Stimulated activated CD4-positive, alpha-beta T cell treated with anti-CD3 and anti-CD28 coated beads, Interleukin-1b, Interleukin-23, amount 100 ng/mL, for 4 hours (primary cell): ENCODE data around the gene POLR1E.
A peak's percentile ranks its signal among the peaks of the same experiment; 100 is the strongest.
"Not testable (repeated sequence)": the region's sequence is repeated elsewhere in the genome, so short reads cannot be mapped to it uniquely, and the experiment has no call there.

Source experiments
- DNase-seq, 2 donors: peaks; one replicate each; pipeline ENCODE4 v3.0.0-alpha.2; 2020; ENCODE audit warnings: low read depth in 2 of 2

POLR1E gene

DNA sequence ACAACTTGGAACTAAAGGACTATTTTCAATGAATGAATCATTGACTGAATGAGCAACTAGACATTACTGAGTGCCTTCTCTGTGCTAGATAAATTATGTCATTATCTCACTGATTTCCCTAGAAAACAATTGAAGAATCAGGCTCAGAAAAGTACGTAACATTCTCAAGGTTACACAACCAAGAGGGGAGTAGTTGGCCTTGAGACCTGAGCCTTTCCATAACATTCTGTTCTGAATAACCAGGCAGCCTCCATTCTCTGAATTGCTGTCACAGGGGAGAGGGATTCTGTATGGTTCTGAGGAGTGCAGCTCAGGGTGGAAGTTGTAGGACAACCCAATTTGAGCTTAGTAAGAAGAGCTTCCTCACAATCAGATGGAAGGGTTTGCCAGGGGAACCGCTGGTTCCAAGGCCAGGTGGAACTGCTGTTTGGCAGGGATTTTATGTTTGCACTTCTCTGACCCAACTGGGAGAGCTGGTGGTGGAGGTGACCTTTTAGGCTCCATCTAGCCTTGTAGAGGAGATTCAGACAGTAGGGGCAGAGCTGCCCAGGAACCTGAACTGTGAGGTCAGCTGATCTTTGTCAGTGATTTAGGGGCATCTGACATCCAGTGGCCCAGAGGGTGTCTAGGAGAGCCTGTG, 16.3 kb downstream of the POLR1E start:
- DNase-seq = no peak

DNA sequence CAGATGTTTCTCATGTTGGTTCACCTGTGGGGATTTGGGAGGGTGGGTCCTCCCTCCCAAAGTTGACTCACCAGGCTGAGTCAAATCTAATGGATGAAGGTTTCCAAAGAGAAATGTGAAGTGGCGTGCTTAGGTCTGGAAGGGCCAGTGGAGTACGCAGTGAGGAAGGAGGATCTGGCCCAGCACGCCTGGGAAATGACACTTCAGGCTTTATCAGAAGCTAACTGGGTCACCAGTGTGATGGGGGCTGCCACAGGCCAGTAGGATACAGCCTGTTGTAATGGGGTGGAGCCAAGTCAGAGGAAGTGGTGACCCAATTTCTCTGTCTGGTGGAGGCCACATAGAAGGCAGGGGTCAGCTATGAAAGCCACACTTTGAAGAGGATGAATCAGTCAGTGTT, 18.0 kb downstream of the POLR1E start:
- DNase-seq = no peak

DNA sequence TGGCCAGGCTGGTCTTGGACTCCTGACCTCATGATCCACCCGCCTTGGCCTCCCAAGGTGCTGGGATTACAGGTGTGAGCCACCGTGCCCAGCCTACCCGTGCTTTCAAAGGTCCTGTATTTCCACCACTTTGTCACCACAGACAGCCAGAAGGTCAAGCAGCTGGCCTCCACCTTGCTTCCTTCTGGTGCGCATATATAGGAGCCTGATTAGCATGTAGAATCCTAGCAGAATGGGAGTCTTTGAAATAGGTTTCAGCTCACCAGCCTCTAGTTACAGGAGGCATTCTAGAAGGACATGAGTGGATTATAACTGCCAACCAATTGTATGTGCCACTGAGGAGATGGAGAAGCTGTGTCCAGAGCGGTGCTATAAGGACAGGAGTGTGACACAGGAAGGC, 18.9 kb downstream of the POLR1E start:
- DNase-seq = no peak

DNA sequence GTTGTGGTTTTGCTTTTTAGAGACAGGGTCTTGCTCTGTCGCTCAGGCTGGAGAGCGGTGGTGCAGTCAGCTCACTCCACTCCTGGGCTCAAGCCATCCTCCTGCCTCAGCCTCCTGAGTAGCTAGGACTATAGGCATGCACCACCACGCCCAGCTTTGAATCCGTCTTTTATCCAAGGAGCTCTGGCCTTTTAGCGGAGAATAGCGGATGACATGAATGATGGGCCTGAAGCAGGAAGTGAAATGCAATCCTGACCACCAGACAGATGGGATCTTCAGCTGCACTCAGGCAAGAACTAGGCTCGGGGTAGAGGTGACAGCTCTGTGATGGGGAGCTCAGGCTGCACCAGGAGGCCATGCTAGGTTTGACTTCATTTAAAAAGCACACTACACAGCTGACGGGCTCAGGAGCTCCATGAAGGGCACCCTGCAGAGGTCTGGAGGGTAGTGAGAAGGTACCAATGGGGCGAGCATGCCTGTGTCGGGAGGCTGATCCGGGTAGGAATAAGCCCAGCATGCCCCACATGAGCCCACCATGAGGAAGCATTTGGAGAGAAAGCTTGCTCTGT, 21.9 kb downstream of the POLR1E start:
- DNase-seq = no peak

DNA sequence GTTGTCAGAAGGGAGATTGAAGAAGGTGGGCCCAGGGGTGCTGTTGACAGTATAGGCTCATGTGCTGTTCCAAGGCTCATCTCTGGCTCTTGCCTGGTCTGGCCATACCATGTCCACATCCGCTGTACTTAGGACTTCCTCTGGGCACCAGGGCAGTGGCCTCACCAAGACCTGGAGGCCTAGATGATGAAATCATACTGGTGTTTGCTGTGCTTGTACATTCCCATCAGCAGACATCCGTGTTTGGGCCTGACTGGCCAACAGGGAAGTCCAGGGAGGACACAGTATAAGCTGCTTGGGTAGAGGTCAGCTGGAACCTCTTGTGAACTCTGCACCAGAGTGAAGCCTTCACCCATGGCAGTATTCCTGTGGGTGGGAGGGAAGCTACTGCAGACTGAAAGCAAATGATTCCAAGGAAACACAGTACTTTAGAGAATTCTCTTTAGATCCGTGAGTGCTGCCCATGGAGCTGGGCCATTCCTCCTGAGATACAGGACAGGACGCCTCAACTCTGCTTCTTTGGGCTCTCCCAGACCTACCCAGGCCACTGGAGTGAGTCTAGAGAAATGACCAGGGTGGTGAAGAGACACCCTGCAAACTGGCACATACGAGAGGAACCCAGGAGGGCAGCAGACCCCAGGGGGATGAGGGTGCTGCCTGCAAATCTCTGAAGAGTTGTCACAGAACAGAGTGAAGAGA, 22.5 kb downstream of the POLR1E start:
- DNase-seq = no peak

DNA sequence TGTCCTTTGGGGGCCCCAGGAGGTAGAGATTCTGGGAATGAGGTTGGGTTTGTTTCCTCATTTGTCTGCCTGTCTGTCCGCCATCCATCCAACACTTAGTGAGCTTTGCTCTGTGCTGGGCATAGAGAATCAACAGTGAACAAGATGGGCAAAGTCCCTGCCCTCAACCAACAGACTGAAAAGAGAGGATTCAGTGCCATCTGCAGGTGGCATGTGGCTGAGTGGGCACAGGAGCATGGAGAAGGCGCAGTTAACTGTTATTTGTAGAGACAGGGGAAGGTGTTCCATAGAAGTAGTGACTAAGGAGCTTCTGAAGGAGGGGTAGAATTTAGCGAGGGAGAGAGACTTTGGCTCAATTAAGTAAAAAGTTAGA, 23.1 kb downstream of the POLR1E start:
- DNase-seq = no peak

DNA sequence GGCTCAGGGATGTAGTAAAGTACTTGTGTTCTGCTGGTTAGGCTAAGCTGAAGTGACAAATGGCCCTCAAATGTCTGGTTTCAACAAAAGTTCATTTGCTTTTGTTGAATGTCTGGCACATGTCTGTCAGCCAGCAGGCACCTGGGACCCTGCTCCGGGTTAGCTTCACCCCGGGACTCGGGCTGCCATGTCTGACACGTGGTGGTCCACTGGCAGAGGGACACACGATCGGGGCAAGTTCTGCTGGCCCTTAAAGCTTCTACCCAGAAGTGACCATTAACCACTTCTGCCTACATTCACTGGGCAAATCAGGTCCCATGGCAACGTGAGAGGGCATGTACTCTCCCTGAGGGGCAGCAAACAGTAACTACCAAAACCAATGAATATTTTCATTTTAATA, 23.8 kb downstream of the POLR1E start:
- no peak for DNase-seq

DNA sequence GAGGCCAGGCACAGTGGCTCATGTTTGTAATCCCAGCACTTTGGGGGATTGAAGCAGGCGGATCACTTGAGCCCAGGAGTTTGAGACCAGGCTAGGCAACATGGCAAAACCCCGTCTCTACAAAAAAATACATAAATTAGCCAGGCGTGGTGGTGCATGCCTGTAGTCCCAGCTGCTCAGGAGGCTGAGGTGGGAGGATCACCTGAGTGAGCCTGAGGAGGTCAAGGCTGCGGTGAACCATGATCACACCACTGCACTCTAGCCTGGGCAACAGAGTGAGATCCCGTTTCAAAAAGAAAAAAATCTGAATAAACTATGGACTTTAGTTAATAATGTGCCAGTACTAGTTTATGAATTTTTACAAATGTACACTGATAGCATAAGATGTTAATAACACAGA, 24.3 kb downstream of the POLR1E start:
- not testable (repeated sequence) for DNase-seq

DNA sequence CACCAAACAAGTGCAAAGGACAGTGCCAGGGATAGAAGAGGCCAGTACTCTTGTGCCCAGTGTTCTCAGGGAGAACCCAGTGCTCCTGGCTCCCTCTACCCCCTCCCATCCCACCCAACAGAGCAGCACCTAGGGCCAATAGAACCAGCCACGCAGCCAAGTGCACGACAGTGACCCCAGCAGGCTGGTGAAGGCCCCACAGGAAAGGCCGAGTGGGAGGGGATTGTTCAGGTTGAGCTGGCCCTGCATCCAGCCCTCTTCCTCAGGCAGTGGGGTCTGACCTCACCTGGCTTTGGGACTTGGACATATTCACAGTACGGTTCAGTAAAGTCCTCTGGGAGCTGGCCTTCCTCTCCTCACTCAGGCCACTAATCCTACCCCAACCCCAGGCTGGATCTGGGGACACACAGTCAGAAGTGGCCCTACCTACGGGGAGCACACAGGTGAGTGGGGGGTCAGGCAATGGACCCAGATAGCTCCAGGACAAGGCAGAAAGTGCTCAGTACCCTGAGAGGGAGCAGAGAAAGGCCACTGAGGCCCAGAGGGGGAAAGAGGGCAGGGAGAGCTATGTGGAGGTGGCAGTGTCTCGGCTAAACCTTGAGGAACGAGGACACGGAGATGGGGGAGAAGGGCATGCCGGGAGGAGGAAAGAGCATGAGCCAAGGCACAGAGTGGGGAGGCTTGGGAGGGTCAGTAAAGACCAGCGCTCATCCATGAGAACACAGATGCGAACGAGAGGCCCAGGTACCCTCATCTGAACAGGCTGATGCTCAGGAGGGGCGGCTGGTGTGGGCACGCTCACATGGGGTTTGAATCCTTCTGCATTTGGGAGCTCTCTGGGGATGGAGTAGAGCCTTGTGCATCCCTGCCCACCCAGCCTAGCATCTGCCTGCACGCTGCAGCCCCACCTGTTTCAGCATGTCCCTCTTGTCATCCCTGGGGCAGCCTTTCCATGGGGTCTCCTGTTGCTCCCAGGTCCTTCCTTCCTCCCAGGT, 25.6 kb downstream of the POLR1E start:
- no peak for DNase-seq

DNA sequence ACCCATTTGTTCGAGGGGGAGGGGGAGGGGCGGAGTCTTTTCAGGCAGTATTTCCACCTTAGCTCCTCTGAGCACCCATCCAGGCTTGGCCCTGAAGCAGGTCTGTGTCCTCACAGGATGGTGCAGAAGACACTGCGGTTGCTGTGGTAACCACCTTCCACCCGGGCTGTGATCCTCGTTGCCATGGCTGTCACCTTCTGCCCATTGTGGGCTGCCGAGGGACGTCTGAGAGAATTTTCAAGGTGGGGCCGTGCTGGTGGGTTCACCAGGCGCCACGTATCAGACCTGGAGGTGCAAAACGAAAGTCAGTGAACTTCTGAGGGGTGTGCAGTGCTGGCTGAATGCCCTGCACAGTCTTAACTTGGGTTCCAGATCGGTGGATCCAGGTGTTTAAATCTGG, 26.7 kb downstream of the POLR1E start:
- DNase-seq = no peak

DNA sequence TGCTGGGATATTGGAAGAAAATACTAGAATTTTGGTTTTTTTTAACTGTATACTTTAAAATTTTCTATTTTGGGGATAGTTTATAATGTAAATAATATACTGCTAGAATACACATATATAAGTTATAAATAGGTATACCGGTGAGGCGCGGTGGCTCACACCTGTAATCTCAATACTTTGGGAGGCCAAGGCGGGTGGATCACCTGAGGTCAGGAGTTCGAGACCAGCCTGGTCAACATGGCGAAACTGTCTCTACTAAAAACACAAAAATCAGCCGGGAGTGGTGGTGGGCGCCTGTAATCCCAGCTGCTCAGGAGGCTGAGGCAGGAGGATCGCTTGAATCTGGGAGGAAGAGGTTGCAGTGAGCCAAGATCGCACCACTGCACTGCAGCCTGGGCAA, 28.7 kb downstream of the POLR1E start:
- not testable (repeated sequence) for DNase-seq

DNA sequence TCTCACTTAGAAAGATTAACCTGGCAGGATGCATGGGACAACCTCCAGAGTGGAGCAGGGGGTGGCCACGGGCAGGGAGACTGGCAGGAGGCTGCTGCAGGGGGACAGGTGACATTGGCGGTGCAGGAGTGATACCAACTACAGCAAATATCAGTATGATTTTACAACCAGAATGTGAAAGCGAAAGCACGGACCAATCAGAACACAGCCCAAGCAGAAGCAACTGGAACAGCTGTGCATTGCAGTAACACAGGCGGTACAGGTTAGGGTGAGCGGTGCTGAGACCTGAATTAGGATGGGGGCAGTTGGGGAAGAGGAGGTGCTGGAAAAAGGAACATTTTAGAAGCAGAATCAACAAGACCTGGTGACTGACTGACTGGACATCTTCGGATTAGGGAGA, 29.3 kb downstream of the POLR1E start:
- no peak for DNase-seq

DNA sequence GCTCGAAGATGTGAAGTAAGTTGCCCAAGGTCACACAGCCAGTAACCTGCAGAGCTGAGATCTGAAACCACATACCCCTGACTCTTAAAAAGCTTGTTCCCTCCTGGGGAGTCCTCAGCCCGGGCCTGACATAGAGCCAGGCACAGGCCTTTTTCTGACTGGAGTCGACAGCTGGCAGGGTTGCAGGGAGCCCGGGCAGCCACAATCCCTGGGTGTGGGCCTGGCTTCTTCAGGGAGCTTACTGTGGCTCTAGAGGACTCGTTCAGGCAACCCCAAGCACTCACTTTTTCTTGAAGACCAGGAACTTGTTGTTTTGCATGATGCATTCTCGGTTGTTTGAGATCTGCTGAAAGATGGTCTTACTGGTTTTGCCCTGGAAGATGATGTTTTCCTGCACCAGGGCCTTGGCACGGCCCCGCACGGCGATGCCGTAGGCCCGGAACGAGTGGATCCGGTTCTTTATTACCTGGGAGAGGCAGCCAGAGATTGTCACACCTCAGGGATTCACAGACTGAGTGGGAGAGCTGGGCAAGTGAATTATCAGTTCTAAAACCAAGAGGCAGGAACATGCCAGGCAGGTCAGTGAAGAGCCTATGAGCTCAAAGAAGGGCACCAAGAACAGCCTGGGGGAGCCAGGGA, 30.0 kb downstream of the POLR1E start:
- DNase-seq = no peak

DNA sequence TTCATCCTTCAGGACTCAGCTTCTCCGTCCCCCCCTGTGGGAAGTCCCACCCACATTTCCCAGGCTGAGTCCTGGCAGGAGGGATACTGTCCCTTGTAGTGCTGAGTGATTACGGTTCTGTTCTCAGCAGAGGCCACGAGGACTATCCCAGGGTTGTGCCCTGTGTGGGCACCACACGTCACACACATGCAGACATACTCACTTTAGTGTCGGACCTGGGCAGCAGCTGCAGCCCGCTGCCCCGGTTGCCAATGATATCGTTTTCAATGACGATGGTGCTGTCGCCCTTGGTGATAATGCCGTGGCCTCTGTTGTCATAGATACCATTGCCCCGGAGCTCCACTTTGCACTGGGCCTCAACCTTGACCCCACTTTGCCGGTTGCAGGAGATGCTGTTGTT, 32.2 kb downstream of the POLR1E start:
- DNase-seq = no peak

DNA sequence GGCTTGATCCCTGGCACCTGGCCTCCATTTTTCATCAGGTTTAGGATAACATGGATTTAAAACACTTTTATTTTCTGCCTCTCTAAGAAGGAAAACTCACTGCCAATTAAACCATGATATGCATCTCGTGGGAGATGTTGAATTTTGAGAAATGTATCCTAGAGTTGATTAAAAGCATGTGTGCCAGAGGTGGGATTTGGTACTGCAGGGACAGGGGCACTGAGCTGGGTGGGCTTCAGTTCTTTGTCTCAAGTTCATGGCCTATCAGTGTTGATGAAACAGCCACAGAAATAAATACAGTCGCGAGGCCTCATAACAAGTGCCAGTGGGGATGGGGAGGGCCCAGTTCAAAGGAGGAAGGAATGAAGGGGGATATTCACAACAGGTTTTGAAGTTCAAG, 34.9 kb downstream of the POLR1E start:
- no peak for DNase-seq

DNA sequence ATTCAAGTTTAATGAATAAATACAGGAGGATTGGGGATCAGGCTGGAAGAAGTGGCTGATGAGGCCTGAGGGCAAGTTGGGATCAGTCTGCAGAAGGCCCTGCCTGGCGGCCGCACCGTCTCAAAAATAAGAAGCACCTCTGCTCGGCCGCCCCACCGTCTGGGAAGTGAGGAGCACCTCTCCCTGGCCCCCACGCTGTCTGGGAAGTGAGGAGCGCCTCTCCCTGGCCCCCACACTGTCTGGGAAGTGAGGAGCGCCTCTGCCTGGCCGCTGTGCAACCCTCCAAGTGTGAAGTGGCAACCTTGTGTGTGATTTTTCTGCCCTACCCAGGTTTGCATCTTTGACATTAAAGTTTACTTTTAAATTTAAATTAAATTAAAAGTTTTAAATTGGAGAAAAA, 35.4 kb downstream of the POLR1E start:
- no peak for DNase-seq

DNA sequence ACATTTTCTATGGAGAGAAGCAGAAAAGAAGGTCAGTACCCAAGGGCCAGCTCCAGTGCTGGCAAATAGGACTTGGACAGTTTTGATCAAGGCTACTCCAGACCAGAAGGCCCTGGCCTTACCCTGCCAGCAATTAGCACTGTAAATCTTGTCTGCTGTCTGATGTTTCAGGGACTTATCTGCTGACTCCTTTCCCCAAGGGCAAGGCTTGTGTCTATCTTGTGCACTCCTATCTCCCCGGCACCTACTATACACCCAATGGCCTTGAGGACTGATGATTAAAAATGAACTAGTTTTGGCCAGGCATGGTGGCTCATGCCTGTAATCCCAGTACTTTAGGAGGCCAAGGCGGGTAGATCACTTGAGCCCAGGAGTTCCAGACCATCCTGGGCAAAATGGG, 37.2 kb downstream of the POLR1E start:
- DNase-seq = no peak

DNA sequence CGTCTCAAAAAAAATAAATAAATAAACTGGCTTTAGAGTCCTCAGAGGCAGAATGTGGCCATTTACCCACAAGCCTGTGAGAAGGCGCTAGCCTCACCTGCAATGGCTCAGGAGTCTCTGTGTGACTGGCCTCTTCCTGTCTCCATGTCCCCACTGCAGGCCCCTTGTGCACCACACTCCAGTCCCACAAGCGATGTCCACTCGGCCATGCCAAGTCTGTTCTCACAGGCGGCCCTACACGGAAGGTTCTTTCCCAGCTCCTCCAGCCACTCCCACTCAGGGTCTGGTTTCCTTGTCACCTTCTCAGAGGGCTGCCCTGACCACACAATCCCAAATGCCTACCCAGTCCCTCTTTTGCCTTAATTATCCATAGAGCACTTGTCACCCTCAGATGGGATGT, 38.2 kb downstream of the POLR1E start:
- DNase-seq = no peak

DNA sequence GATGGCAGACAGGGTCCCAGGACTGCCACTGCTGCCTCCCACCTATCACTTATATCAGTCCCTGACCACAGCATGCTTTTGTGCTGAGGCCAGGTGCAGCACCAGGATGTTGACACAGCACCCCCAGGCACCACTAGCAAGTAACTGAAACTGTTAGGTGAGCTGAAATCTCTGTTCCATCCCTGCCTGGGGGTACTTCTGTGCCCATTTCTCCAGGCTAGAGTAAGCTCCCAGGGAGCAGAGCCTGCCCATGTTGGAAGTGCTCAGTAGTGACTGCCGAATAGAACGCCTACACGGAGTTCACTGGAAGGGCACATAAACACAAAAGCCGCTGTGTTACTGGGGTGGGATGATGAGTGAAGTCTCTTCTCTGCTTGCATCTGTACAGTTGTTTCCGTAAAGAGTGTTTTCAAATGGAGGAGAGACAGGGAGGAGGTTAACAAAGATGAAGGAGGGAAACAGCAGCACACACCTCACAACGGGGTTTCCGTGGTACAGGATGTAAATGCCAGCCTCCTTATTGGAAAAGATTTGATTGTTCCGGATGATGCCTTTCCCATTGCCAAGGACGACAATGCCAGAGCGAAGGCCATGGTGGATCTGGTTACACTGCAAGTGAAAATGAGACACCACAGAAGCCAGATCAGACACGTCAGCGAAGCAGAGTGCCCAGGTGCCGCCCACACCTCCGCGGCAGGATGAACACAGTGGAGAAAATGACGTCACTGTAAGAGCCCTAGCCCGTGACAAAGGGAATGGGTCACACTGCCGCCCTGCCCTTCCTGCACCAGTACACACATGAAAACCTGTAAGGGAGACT, 43.1 kb downstream of the POLR1E start:
- peak; percentile 54 to 64 for DNase-seq

DNA sequence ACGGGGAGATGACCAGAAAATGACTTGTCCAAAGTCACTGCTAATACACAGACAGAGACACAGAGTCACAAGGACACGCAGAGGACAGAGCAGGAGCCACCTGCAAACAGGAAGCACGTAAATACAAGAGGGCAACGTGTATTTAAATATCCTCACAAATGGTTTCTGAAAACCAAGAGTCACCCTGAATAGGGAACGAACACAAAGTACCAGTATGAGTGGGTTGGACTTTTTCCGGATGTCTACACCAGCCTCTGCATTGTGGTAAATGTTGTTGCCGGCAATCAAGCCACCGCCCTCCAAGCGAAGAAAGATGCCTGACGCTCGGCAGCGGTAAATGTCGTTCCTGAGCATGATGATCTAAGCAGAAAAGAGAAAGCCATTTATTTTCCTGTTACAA, 46.0 kb downstream of the POLR1E start:
- peak in 1 of 2 donors; percentile 19 for DNase-seq

DNA sequence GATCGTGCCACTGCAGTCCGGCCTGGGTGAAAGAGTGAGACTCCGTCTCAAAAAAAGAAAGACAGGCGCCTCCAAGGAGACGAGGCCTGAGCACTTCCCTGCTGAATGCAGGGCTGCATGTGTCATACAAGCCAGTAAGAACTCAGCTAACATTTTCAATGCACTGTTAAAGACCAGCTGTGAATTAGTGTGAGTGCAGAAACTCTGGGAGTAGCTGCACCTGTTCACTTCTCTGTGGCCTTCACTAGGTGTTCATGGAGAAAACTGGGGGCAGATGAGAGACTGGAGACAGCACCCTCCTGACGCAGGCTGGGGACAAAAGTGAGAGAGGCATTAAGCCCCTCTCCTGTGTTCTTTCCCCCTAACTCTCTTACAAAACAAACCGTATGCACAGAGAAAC, 48.7 kb downstream of the POLR1E start:
- DNase-seq = no peak
